ENCODE data around the gene MROH7. TPM values are rescaled to one million over a fixed set of nuclear protein-coding genes. Genes with fewer than 3 reads are reported as not detected.
A peak's percentile ranks its signal among the peaks of the same experiment; 100 is the strongest.

The MROH7 gene
- total and polyA plus RNA-seq, 9 of the 15 experiments (the other 6 are each of a cell fraction or from before 2014, with no cell fraction given) = not detected

DNA sequence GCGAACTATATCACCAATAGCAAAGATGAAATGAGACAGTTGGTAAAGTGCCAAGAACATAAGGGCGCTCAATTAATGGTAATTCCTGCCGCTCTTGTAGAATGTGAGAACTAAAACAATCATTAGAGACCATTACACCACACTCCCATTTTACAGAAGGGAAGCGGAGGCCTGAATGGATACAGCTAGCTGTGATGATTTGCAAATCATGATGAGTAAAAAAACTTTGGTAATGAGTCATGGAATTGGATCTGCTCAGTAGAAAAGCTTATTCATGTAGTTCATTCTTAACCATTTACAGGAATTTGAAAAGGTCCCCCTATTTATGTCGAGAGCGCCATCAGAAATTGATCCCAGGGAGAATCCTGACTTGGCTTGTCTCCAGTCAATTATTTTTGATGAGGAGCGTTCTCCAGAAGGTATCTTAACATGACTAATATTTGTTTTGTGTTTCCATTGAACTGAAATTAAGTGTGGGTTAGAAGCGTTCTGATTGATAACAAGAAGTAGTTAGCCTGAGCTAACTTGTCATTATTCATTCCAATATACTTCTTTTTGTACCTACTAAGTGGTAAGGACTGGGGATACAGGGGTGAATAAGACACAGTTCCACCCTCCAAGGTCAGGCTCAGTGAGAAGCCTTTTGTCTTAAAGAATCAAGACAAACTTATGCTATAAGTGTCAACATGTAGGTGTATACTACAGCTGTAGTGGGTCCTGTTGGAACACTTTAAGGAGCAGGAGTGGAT is 74.9 kb downstream of the MROH7 start (continued):
- TF ChIP-seq, protein P1, sequence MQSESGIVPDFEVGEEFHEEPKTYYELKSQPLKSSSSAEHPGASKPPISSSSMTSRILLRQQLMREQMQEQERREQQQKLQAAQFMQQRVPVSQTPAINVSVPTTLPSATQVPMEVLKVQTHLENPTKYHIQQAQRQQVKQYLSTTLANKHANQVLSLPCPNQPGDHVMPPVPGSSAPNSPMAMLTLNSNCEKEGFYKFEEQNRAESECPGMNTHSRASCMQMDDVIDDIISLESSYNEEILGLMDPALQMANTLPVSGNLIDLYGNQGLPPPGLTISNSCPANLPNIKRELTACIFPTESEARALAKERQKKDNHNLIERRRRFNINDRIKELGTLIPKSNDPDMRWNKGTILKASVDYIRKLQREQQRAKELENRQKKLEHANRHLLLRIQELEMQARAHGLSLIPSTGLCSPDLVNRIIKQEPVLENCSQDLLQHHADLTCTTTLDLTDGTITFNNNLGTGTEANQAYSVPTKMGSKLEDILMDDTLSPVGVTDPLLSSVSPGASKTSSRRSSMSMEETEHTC (IDR thresholded peaks at IDR 0.05) = no peak
- TF ChIP-seq KLF6 (CRISPR knock-in tag; IDR thresholded peaks at IDR 0.05; ENCODE audit: borderline replicate concordance) (no peak), COPS2 (conservative IDR thresholded peaks at IDR 0.05) (no peak), DDX20 (tag; IDR thresholded peaks at IDR 0.05; ENCODE audit: low read depth) (no peak), ZNF76 (CRISPR knock-in tag; IDR thresholded peaks at IDR 0.05; ENCODE audit: borderline replicate concordance) (no peak), SUPT5H (IDR thresholded peaks at IDR 0.05) (no peak), ETV1 (tag; conservative IDR thresholded peaks at IDR 0.05; ENCODE audit: low read depth) (no peak), JUND (IDR thresholded peaks at IDR 0.05; ENCODE audit: borderline replicate concordance, low read depth, low read length) (no peak), JUND (tag; IDR thresholded peaks at IDR 0.05; ENCODE audit: borderline replicate concordance, low read depth, low read length) (0 out of 3 replicates have a peak, but pooled peaks have one; percentile 9), BACH1 (tag; IDR thresholded peaks at IDR 0.05) (peak; percentile 54; the same call in 1 of the 2 replicates), RBM39 (optimal IDR thresholded peaks at IDR 0.05; ENCODE audit: low read depth, low read length) (no peak), NFE2 (IDR thresholded peaks at IDR 0.05; ENCODE audit: low read depth) (peak; percentile 54; the same call in 1 of the 2 replicates), HNRNPH1 (optimal IDR thresholded peaks at IDR 0.05; ENCODE audit: low read depth, low read length) (no peak), KDM1A (IDR thresholded peaks at IDR 0.05) (peak in 1 of 2 experiments; percentile 14; a peak in 1 of 4 replicates), NONO (IDR thresholded peaks at IDR 0.05; ENCODE audit: low read depth in 2 of 2, low read length in 1 of 2) (no peak), CEBPG (CRISPR knock-in tag; IDR thresholded peaks at IDR 0.05) (no peak), CEBPG (tag; conservative IDR thresholded peaks at IDR 0.05 in 1 of 2, IDR thresholded peaks at IDR 0.05 in 1 of 2) (no peak), DPF2 (IDR thresholded peaks at IDR 0.05) (no peak), MCM3 (IDR thresholded peaks at IDR 0.05) (no peak), IFI16 (CRISPR knock-in tag; IDR thresholded peaks at IDR 0.05) (no peak), CC2D1A (IDR thresholded peaks at IDR 0.05) (no peak), MAFK (IDR thresholded peaks at IDR 0.05; ENCODE audit: low read length) (0 out of 2 replicates have a peak, but pooled peaks have one; percentile 16), ZNF584 (CRISPR knock-in tag; IDR thresholded peaks at IDR 0.05; ENCODE audit: low read depth) (no peak)
- TF ChIP-seq, protein P2, sequence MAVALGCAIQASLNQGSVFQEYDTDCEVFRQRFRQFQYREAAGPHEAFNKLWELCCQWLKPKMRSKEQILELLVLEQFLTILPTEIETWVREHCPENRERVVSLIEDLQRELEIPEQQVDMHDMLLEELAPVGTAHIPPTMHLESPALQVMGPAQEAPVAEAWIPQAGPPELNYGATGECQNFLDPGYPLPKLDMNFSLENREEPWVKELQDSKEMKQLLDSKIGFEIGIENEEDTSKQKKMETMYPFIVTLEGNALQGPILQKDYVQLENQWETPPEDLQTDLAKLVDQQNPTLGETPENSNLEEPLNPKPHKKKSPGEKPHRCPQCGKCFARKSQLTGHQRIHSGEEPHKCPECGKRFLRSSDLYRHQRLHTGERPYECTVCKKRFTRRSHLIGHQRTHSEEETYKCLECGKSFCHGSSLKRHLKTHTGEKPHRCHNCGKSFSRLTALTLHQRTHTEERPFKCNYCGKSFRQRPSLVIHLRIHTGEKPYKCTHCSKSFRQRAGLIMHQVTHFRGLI (CRISPR knock-in tag; IDR thresholded peaks at IDR 0.05) = no peak
- TF ChIP-seq, protein P3, sequence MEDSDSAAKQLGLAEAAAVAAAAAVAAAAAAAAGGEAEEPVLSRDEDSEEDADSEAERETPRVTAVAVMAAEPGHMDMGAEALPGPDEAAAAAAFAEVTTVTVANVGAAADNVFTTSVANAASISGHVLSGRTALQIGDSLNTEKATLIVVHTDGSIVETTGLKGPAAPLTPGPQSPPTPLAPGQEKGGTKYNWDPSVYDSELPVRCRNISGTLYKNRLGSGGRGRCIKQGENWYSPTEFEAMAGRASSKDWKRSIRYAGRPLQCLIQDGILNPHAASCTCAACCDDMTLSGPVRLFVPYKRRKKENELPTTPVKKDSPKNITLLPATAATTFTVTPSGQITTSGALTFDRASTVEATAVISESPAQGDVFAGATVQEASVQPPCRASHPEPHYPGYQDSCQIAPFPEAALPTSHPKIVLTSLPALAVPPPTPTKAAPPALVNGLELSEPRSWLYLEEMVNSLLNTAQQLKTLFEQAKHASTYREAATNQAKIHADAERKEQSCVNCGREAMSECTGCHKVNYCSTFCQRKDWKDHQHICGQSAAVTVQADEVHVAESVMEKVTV (CRISPR knock-in tag; IDR thresholded peaks at IDR 0.05) = no peak
